HepG2 (cell line): Measurements from ENCODE around the gene SECTM1. TPM values are rescaled to one million over a fixed set of nuclear protein-coding genes. Genes with fewer than 3 reads are reported as not detected.

ENCODE experiments used
- BRCA1 ChIP-seq: sonication (generic); formaldehyde crosslinking; IDR thresholded peaks from 2 replicates; pipeline ENCODE4 v1.4.0; 2020; ENCODE audit warnings: missing genetic modification reagents
- IRX3 ChIP-seq: sonication (generic); formaldehyde crosslinking; IDR thresholded peaks from 2 replicates; pipeline ENCODE4 v1.8.1; 2023; ENCODE audit warnings: mild to moderate bottlenecking, low read depth, missing genetic modification reagents, borderline replicate concordance
- MBNL3 ChIP-seq: fragments of 250-450 bp; sonication (Bioruptor Pico); conservative IDR thresholded peaks from 2 replicates; pipeline ENCODE4 v1.8.0; 2022; ENCODE audit warnings: mild to moderate bottlenecking, inconsistent platforms
- NFKBIZ ChIP-seq: IDR thresholded peaks from 2 replicates; pipeline ENCODE4 v1.6.1; 2018; ENCODE audit warnings: missing genetic modification reagents, missing compliant biosample characterization
- NKX3-1 ChIP-seq: sonication (generic); formaldehyde crosslinking; IDR thresholded peaks from 2 replicates; pipeline ENCODE4 v1.5.0; 2020; ENCODE audit warnings: missing genetic modification reagents
- POGZ ChIP-seq: sonication (generic); formaldehyde crosslinking; IDR thresholded peaks from 2 replicates; pipeline ENCODE4 v1.4.0; 2020; ENCODE audit warnings: mild to moderate bottlenecking, missing genetic modification reagents
- SMARCE1 ChIP-seq: fragments of 450-650 bp; IDR thresholded peaks from 2 replicates; pipeline ENCODE4 v1.6.1; 2017; ENCODE audit warnings: borderline replicate concordance
- SP1 ChIP-seq, 2 experiments: fragments of 450-650 bp in 1 of 2; sonication (generic) in 1 of 2; formaldehyde crosslinking in 1 of 2; IDR thresholded peaks; 2 replicates each; pipeline versions ENCODE4 v1.4.0 to v1.6.1; 2016 to 2020; ENCODE audit warnings: missing genetic modification reagents in 1 of 2
- SRF ChIP-seq: IDR thresholded peaks from 2 replicates; pipeline ENCODE4 v1.6.1; 2011; ENCODE audit warnings: mild to moderate bottlenecking, low read depth, low read length, moderate library complexity
- TRIM24 ChIP-seq: sonication (generic); formaldehyde crosslinking; IDR thresholded peaks from 2 replicates; pipeline ENCODE4 v1.8.0; 2022; ENCODE audit warnings: mild to moderate bottlenecking, missing genetic modification reagents
- XBP1 ChIP-seq: sonication (generic); formaldehyde crosslinking; IDR thresholded peaks from 2 replicates; pipeline ENCODE4 v1.5.0; 2020; ENCODE audit warnings: missing genetic modification reagents
- ZBTB42 ChIP-seq: sonication (generic); formaldehyde crosslinking; IDR thresholded peaks from 2 replicates; pipeline ENCODE4 v1.5.0; 2020; ENCODE audit warnings: mild to moderate bottlenecking, missing genetic modification reagents
- ZBTB7B ChIP-seq: sonication (generic); formaldehyde crosslinking; IDR thresholded peaks from 2 replicates; pipeline ENCODE4 v1.4.0; 2020; ENCODE audit warnings: missing genetic modification reagents
- ZC3H4 ChIP-seq: sonication (generic); formaldehyde crosslinking; IDR thresholded peaks from 2 replicates; pipeline ENCODE4 v1.4.0; 2020; ENCODE audit warnings: missing genetic modification reagents, borderline replicate concordance
- ZNF12 ChIP-seq: sonication (generic); formaldehyde crosslinking; IDR thresholded peaks from 2 replicates; pipeline ENCODE4 v1.5.0; 2020; ENCODE audit warnings: missing genetic modification reagents
- ZNF205 ChIP-seq: IDR thresholded peaks from 2 replicates; pipeline ENCODE4 v1.6.1; 2018; ENCODE audit warnings: missing biosample characterization, missing genetic modification reagents
- ZNF564 ChIP-seq: sonication (generic); formaldehyde crosslinking; IDR thresholded peaks from 2 replicates; pipeline ENCODE4 v1.8.1; 2023; ENCODE audit warnings: mild to moderate bottlenecking, missing genetic modification reagents
- ZNF777 ChIP-seq: sonication (generic); formaldehyde crosslinking; IDR thresholded peaks from 2 replicates; pipeline ENCODE4 v1.4.0; 2020; ENCODE audit warnings: missing genetic modification reagents
- ZNF841 ChIP-seq: sonication (generic); formaldehyde crosslinking; IDR thresholded peaks from 2 replicates; pipeline ENCODE4 v1.8.1; 2023; ENCODE audit warnings: missing genetic modification reagents, borderline replicate concordance
- ZSCAN30 ChIP-seq: sonication (generic); formaldehyde crosslinking; IDR thresholded peaks from 2 replicates; pipeline ENCODE4 v1.5.0; 2020; ENCODE audit warnings: mild to moderate bottlenecking, missing genetic modification reagents
- polyA plus RNA-seq, 8 experiments: library from polyadenylated mRNA; depleted of rRNA in 3 of 8; stranded (reverse) in 7 of 8; unstranded in 1 of 8; fragments of >200 nt; fragmentation: Illumina TruSeq in 4 of 8; extraction: Trizol in 4 of 8; gene quantifications; 2 replicates each; pipeline versions ENCODE4 v1.2.1 to v1.2.3, GENCODE V29; 2011 to 2016; ENCODE audit warnings: low read depth in 4 of 8, missing spikeins in 1 of 8, mixed read lengths in 1 of 8; ENCODE audit not compliant: insufficient read depth in 1 of 8
- total RNA-seq, 5 experiments: library from RNA; depleted of rRNA; stranded (reverse); fragments of >200 nt; fragmentation: Illumina TruSeq; extraction: Trizol; gene quantifications; 2 replicates each; pipeline ENCODE4 v1.2.3, GENCODE V29; 2016; ENCODE audit warnings: low read depth in 1 of 5
- TF ChIP-seq, protein P1 (sequence below), 2 experiments: sonication (generic) in 1 of 2; formaldehyde crosslinking in 1 of 2; IDR thresholded peaks; 2 replicates each; pipeline versions ENCODE4 v1.4.0 to v1.6.1; 2018 to 2020; ENCODE audit warnings: missing genetic modification reagents in 2 of 2, borderline replicate concordance in 1 of 2, low read depth in 1 of 2, mild to moderate bottlenecking in 1 of 2, missing biosample characterization in 1 of 2
- TF ChIP-seq, protein P2 (sequence below): sonication (generic); formaldehyde crosslinking; IDR thresholded peaks from 2 replicates; pipeline ENCODE4 v1.8.1; 2023; ENCODE audit warnings: mild to moderate bottlenecking, inconsistent platforms, moderate library complexity, missing genetic modification reagents, borderline replicate concordance
- TF ChIP-seq, protein P3 (sequence below): sonication (generic); formaldehyde crosslinking; IDR thresholded peaks from 2 replicates; pipeline ENCODE4 v1.9.0; 2021; ENCODE audit warnings: missing genetic modification reagents, borderline replicate concordance
- TF ChIP-seq, protein P4 (sequence below): sonication (generic); formaldehyde crosslinking; IDR thresholded peaks from 2 replicates; pipeline ENCODE4 v1.8.0; 2022; ENCODE audit warnings: mild to moderate bottlenecking, missing genetic modification reagents; ENCODE audit not compliant: insufficient replicate concordance

SECTM1 gene
- total and polyA plus RNA-seq, 2 of the 13 experiments (the other 11 are each of a cell fraction or from before 2014, with no cell fraction given): 3.5 to 5.3 TPM

DNA sequence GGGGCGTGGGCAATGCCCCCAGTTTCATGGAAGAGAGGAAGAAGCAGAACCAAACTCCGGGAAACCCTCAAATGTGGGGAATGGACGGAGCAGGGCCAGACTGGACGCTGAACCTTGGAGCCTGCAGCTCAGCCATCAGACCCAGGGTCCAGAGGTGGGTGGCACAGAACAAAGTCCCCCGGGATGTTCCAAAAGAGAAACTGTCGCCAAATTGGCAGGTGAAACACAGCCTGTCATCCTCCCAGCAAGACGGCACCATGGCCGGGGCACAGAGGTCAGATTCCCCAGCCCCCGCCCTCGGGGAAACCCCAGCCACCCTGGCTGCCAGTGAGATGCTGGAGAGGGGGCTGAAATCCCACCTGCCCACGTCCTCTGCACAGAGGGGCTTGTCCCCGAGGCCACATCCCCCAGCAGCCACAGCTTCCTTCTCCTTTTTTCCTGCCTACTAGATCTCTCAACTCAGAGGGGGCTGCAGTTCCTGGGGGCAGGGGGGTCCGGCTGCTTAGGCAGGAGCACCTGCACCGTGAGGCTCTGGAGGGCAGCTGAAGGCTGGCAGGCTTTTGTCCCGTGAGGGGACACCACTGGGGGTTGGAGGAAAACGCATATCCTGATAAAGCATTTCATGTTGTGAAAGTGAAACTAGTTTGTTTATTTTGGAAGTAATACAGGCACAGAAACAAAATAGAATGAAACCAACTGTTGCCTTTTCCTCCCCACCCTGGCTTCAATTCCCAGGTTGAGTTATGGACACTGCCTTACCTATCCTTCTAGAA, 1.2 kb upstream of the SECTM1 start (continued):
- TF ChIP-seq, protein P1, sequence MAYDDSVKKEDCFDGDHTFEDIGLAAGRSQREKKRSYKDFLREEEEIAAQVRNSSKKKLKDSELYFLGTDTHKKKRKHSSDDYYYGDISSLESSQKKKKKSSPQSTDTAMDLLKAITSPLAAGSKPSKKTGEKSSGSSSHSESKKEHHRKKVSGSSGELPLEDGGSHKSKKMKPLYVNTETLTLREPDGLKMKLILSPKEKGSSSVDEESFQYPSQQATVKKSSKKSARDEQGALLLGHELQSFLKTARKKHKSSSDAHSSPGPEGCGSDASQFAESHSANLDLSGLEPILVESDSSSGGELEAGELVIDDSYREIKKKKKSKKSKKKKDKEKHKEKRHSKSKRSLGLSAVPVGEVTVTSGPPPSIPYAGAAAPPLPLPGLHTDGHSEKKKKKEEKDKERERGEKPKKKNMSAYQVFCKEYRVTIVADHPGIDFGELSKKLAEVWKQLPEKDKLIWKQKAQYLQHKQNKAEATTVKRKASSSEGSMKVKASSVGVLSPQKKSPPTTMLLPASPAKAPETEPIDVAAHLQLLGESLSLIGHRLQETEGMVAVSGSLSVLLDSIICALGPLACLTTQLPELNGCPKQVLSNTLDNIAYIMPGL (CRISPR knock-in tag; IDR thresholded peaks at IDR 0.05; ENCODE audit: borderline replicate concordance in 1 of 2, low read depth in 1 of 2): no peak; a peak in 1 of 4 replicates
- TF ChIP-seq TRIM24 (CRISPR knock-in tag) (no peak), NFKBIZ (CRISPR knock-in tag) (no peak), MBNL3 (CRISPR knock-in tag) (no peak), ZSCAN30 (CRISPR knock-in tag) (no peak), ZNF205 (CRISPR knock-in tag) (no peak), POGZ (CRISPR knock-in tag) (no peak), ZNF12 (CRISPR knock-in tag) (no peak), ZC3H4 (CRISPR knock-in tag) (no peak), ZBTB7B (CRISPR knock-in tag) (peak; percentile 71; the same call in 1 of the 2 replicates), SMARCE1 (no peak), ZNF777 (CRISPR knock-in tag) (no peak), NKX3-1 (no peak), SRF (no peak), ZNF564 (CRISPR knock-in tag) (no peak), XBP1 (CRISPR knock-in tag) (no peak), BRCA1 (CRISPR knock-in tag) (no peak), ZBTB42 (CRISPR knock-in tag) (no peak), SP1 (IDR thresholded peaks at IDR 0.05) (no peak), SP1 (CRISPR knock-in tag; IDR thresholded peaks at IDR 0.05) (no peak), ZNF841 (CRISPR knock-in tag) (no peak), IRX3 (CRISPR knock-in tag) (no peak)
- TF ChIP-seq, protein P2, sequence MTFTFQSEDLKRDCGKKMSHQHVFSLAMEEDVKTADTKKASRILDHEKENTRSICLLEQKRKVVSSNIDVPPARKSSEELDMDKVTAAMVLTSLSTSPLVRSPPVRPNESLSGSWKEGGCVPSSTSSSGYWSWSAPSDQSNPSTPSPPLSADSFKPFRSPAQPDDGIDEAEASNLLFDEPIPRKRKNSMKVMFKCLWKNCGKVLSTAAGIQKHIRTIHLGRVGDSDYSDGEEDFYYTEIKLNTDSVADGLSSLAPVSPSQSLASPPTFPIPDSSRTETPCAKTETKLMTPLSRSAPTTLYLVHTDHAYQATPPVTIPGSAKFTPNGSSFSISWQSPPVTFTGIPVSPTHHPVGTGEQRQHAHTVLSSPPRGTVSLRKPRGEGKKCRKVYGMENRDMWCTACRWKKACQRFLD (CRISPR knock-in tag): no peak
- TF ChIP-seq, protein P3, sequence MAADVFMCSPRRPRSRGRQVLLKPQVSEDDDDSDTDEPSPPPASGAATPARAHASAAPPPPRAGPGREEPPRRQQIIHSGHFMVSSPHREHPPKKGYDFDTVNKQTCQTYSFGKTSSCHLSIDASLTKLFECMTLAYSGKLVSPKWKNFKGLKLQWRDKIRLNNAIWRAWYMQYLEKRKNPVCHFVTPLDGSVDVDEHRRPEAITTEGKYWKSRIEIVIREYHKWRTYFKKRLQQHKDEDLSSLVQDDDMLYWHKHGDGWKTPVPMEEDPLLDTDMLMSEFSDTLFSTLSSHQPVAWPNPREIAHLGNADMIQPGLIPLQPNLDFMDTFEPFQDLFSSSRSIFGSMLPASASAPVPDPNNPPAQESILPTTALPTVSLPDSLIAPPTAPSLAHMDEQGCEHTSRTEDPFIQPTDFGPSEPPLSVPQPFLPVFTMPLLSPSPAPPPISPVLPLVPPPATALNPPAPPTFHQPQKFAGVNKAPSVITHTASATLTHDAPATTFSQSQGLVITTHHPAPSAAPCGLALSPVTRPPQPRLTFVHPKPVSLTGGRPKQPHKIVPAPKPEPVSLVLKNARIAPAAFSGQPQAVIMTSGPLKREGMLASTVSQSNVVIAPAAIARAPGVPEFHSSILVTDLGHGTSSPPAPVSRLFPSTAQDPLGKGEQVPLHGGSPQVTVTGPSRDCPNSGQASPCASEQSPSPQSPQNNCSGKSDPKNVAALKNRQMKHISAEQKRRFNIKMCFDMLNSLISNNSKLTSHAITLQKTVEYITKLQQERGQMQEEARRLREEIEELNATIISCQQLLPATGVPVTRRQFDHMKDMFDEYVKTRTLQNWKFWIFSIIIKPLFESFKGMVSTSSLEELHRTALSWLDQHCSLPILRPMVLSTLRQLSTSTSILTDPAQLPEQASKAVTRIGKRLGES (CRISPR knock-in tag): no peak
- TF ChIP-seq, protein P4, sequence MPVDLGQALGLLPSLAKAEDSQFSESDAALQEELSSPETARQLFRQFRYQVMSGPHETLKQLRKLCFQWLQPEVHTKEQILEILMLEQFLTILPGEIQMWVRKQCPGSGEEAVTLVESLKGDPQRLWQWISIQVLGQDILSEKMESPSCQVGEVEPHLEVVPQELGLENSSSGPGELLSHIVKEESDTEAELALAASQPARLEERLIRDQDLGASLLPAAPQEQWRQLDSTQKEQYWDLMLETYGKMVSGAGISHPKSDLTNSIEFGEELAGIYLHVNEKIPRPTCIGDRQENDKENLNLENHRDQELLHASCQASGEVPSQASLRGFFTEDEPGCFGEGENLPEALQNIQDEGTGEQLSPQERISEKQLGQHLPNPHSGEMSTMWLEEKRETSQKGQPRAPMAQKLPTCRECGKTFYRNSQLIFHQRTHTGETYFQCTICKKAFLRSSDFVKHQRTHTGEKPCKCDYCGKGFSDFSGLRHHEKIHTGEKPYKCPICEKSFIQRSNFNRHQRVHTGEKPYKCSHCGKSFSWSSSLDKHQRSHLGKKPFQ (CRISPR knock-in tag): no peak
